ENCODE measurements around the gene DBN1. TPM values are rescaled to one million over a fixed set of nuclear protein-coding genes. Genes with fewer than 3 reads are reported as not detected.
A peak's percentile ranks its signal among the peaks of the same experiment; 100 is the strongest.

Gene DBN1
- total RNA-seq, 2 donors from 2014 or later, result 9.3 to 18.8 TPM

DNA sequence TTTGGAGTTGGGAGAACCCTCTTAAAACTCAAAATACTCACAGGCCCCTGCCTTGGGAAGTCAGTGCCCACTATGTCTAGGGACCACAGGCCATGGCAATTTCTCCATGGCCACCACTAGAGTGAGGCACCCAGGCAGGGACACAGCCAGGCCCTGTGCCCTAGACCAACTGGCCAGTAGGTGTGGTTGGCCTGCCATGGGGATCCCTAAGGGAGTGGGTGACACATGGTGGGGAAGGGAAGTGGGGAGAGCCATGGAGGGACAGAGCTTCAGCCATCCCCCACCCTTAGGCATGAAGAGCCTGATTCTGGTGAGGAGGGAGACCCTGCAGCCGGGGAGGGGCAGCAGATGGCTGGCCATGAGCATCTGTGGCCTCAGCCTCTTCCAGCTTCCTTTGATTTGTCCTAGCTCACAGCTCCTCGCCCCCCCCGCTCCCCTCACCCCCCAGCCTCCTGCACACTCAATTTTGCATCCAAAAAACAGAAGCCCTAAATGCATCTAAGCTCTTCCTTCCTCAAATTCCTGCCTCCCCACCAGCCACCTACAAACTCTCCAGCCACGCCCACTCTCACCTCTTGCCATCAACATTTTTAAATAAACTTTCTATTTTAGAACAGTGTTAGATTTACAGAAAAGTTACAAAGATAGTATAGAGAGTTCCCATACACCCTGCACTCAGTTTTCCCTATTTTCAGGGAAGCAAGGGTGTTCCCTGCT, 1.6 kb upstream of the DBN1 start:
- no peak overlapping the region for H3K4me3 ChIP-seq
- H3K27me3 ChIP-seq, result peaks cover 3% of the 10 kb centered on the region
- no peak overlapping the region for H3K27ac ChIP-seq
- no peak overlapping the region for H3K9ac ChIP-seq (ENCODE audit: low read depth in 2 of 2, low read length in 2 of 2)
- TF ChIP-seq, protein P1, sequence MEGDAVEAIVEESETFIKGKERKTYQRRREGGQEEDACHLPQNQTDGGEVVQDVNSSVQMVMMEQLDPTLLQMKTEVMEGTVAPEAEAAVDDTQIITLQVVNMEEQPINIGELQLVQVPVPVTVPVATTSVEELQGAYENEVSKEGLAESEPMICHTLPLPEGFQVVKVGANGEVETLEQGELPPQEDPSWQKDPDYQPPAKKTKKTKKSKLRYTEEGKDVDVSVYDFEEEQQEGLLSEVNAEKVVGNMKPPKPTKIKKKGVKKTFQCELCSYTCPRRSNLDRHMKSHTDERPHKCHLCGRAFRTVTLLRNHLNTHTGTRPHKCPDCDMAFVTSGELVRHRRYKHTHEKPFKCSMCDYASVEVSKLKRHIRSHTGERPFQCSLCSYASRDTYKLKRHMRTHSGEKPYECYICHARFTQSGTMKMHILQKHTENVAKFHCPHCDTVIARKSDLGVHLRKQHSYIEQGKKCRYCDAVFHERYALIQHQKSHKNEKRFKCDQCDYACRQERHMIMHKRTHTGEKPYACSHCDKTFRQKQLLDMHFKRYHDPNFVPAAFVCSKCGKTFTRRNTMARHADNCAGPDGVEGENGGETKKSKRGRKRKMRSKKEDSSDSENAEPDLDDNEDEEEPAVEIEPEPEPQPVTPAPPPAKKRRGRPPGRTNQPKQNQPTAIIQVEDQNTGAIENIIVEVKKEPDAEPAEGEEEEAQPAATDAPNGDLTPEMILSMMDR (IDR thresholded peaks at IDR 0.05), result no peak
- H3K9me3 ChIP-seq, result no peaks in the 10 kb centered on the region
- DNase-seq, result no peak
- intact Hi-C loops (cut with DNase I), result no loop called here
- H3K4me1 ChIP-seq, result peaks cover 9% of the 10 kb centered on the region
- no peaks in the 10 kb centered on the region for H3K36me3 ChIP-seq

DNA sequence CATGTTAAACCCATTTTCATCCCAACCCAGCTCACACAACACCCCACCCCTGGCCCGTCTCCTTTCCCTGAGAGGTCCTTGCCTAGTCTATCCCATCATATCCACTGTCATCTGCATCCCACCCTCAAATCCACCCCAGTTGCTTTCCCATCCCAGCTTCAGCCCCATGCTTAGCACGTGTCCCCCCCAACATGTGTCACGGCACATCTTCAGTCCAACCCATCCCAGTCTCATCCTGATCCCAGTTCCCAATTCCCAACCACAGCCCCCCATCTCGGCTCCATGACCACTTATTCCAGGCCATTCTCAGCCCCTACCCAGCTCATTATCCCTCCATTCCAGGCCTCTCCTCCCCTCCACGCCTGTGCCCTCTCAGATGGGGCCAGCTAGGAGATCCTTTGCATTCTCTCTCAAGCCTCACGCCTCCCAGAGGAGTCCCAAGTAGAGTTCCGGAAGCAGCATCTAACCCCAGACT, 605 bp upstream of the DBN1 start:
- no peak overlapping the region for H3K27ac ChIP-seq
- H3K9ac ChIP-seq (ENCODE audit: low read depth in 2 of 2, low read length in 2 of 2), result no peak overlapping the region
- peaks cover 9% of the 10 kb centered on the region for H3K4me1 ChIP-seq
- intact Hi-C loops (cut with DNase I), result no loop called here
- TF ChIP-seq, protein P1 (IDR thresholded peaks at IDR 0.05), result no peak
- H3K4me3 ChIP-seq, result no peak overlapping the region
- H3K36me3 ChIP-seq, result no peaks in the 10 kb centered on the region
- DNase-seq, result no peak
- H3K9me3 ChIP-seq, result no peaks in the 10 kb centered on the region
- peaks cover 3% of the 10 kb centered on the region for H3K27me3 ChIP-seq

DNA sequence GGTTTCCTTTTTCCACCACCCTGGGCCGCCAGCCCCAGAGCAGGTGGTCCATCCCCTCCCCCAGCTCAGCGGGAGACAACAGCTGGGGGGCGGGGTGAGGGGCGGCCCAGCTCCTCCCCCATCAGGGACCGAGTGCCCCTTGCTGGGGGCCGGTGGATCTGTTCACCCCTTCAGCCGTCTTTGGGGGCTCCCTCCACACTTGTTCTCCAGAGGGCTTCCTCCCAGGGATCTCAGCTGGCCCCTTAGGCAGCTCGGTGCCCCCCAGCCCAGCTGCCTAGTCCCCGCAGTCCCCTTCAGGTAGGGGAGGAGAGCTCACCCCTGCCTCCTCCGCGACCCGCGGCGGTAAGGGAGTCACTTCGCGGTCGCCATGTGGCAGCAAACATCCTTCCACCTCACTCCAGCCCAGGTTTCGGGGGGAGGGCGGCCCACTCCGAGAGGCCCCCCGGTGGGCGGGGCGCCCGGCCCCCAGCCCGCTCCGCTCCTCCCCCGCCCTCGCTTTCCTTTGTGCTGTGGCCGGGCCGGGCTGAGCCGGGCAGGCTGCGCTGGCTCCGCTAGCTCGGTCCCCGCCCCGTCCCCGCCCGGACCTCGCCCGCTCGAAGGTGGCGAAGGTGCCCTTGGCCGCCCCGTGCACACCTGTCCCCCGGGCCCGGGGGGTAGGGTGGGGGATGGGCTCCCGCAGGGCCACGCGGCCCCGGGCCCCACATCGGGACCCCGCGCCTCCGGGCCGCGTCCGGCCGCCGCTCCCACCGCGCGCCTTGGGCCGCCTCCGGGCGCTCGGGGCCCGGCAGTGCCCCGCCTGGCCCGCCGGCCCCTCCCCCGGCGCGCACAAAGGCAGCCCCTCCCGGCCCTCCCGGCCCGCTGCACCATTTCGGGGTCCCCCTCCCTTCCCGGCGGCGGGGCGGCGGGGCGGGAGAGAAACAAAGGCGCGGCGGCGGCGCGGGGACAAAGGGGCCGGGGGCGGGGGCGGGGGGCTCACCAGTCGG, 683 bp downstream of the DBN1 start:
- Histone ChIP-seq H3K9me3 (no peaks in the 10 kb centered on the region), H3K4me3 (peak overlapping the region; percentile 55), H3K27ac (no peak overlapping the region), H3K4me1 (peaks cover 9% of the 10 kb centered on the region), H3K27me3 (peaks cover 3% of the 10 kb centered on the region), H3K36me3 (no peaks in the 10 kb centered on the region), H3K9ac (ENCODE audit: low read depth in 2 of 2, low read length in 2 of 2) (peak overlapping the region; percentile 9 to 69)
- intact Hi-C loops (cut with DNase I), result no loop called here
- TF ChIP-seq, protein P1 (IDR thresholded peaks at IDR 0.05), result no peak
- DNase-seq, result no peak

DNA sequence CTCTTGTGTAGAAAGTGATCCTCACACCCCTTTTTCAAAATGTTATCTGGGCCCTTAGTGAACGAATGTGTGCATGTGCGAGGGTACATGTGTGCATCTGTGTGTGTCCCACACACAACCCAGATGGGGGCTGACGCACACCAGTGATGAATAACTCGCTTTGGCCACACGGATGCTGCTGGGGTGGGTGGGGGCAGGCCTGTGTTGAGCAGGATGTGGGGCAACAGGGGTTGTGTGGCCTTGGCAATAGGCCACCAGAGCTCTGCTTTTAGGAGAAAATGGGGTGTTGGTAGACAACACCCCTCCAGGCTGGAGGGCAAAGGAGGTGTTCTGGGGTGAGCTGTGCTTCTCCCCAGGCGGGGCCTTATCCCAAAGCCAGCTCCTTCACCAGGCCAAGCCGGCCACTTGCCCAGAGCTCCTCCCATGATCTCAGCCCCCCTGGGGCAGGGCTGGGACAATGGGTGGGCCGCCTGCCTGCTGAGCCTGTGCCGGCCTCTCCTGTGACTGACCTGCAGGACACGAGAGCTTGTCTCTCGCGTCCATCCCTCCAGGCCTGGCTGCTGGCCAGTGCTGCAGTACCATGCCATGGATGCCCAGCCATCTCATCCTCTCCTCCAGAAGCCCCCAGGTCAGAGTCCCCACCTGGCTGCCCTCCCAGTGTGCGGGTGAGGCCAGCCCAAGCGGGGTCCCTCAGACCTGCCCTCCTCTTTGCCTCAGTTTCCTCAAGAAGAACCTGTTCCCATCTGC, 1.7 kb downstream of the DBN1 start:
- peaks cover 3% of the 10 kb centered on the region for H3K27me3 ChIP-seq
- H3K36me3 ChIP-seq, result no peaks in the 10 kb centered on the region
- H3K4me3 ChIP-seq, result peak overlapping the region; percentile 55
- no peaks in the 10 kb centered on the region for H3K9me3 ChIP-seq
- H3K4me1 ChIP-seq, result peaks cover 9% of the 10 kb centered on the region
- DNase-seq, result no peak
- no peak overlapping the region for H3K27ac ChIP-seq
- intact Hi-C loops (cut with DNase I), result no loop called here
- H3K9ac ChIP-seq (ENCODE audit: low read depth in 2 of 2, low read length in 2 of 2), result peak overlapping the region in 1 of 2 donors; percentile 40
- TF ChIP-seq, protein P1 (IDR thresholded peaks at IDR 0.05), result no peak
